GM19324 (cell line): ENCODE measurements around the gene HS3ST3B1.

Experiments used
- ATAC-seq: cut with Tn5 transposase; IDR thresholded peaks from one replicate; pipeline ENCODE4 v1.9.1; 2021; ENCODE audit warnings: mild to moderate bottlenecking, moderate library complexity; ENCODE audit not compliant: unreplicated experiment, low FRiP score

The HS3ST3B1 gene

GRCh38 chr17:14320098-14320497 lies 19.2 kb downstream of the HS3ST3B1 start:
- ATAC-seq = no peak

- no peak for ATAC-seq
These were observed 20.0 kb downstream of the HS3ST3B1 start for GRCh38 chr17:14320734-14321475.

DNA sequence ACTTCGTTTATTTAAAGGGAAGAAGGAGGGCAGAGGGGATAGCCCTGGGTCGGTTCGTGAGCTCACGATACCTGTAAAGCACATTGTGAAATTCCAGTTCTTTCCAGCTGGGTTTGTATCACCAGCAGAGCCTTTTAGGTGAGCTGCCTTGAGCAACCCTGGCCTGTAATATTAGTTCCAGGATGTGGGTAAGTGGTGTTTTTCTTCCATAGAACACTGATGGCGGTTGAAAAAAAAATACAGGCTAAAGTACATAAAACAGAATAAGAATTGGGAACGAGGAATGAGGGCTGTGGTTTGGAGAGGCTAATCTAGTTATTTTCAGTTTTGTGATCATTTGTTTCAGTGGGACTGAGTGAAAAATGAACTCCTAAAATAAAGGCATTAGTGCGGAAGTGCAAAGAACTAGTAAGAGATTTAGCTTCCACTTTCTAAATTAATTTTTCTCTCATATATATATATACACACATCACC lies 20.6 kb downstream of the HS3ST3B1 start:
- ATAC-seq = no peak

DNA sequence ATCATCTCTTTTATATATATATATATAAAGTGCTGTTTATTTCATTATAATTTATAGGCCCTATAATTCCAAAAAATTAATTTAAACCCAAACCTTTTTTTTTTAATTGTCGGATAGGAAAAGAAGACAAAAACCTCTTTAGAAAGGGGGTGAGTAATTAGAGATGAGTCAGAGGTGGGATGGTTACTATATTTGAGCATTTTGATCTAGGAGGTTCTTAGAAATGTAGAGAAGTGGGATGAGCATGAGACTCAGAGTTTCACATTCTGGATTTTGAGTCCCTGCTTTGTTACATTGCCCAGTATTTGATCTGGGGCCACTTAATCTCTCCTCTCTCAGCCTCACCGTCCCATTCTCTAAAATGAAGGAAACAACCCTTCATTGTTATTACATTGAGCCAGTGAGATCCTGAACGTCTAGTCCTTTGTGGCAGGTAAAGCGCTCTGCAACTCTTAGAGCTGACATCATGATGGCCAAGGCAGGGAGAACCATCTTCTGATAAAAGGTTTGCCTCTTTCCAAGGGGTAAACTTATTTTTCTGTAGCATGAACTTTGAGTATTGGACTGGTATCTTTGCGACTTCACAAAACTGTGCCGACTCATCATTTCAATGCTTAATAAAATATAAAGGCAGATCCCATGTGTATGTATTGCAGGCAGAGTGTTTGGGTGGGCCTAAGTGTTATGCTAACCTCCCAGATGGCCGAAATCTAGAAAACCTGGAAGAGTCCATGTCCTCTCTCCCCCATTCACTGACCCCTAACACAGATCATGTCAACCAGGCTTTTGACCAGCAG lies 21.3 kb downstream of the HS3ST3B1 start:
- ATAC-seq = no peak

- ATAC-seq = no peak
These were observed 22.7 kb downstream of the HS3ST3B1 start for GRCh38 chr17:14323522-14323981.

GRCh38 chr17:14325618-14326167 lies 24.8 kb downstream of the HS3ST3B1 start:
- no peak for ATAC-seq

DNA sequence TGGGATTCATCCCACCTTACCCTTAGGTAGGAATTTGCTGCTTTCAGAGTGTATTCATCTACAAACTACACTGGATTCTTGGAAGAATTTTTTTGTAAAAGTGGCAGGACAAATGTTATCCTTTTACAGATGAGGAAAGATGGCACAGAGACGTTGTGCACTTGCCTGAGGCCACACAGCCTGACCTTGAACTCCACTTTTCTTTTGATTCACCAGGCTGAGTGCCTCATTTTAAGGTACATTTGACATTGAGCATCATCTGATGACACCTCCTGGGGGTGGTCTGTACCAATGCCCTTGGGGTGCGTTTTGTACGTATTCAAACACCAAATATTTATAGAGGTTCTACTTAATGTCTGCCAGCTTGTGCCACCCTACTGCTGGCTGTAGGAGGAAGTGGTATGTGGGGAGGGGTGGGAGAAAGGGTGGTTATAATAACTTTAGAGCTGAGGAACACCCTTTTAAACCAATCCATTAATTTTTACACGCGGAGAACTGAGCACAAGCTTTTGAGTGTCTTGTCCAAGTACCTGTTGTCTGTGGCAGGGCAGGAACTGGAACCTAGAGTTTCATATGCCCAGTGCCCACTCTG lies 29.1 kb downstream of the HS3ST3B1 start:
- no peak for ATAC-seq

GRCh38 chr17:14330492-14330962 lies 29.6 kb downstream of the HS3ST3B1 start:
- no peak for ATAC-seq

- ATAC-seq = no peak
These were observed 30.5 kb downstream of the HS3ST3B1 start for GRCh38 chr17:14331225-14331981.

DNA sequence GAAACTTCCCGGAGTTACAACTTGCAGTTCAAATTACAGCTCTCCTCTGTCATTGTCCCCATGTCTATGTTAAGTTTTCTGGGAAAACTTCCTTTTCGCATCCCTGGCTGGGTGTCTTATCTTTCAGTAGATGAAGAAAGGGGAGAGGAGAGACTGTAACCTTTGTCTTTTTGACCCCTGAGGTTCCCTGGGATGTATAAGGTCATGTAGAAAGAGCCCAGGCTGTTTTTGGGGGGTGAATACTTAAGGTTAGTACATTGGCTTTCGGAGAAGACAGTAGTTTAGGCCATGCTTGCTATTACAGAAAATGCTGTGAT lies 31.1 kb downstream of the HS3ST3B1 start:
- ATAC-seq = no peak

GRCh38 chr17:14332331-14332730 lies 31.4 kb downstream of the HS3ST3B1 start:
- ATAC-seq = no peak

- no peak for ATAC-seq
These were observed 32.6 kb downstream of the HS3ST3B1 start for GRCh38 chr17:14333506-14333905.

- no peak for ATAC-seq
These were observed 33.5 kb downstream of the HS3ST3B1 start for GRCh38 chr17:14334276-14334840.

GRCh38 chr17:14334919-14335318 lies 34.0 kb downstream of the HS3ST3B1 start:
- no peak for ATAC-seq

- ATAC-seq = no peak
These were observed 35.5 kb downstream of the HS3ST3B1 start for GRCh38 chr17:14336418-14336817.

DNA sequence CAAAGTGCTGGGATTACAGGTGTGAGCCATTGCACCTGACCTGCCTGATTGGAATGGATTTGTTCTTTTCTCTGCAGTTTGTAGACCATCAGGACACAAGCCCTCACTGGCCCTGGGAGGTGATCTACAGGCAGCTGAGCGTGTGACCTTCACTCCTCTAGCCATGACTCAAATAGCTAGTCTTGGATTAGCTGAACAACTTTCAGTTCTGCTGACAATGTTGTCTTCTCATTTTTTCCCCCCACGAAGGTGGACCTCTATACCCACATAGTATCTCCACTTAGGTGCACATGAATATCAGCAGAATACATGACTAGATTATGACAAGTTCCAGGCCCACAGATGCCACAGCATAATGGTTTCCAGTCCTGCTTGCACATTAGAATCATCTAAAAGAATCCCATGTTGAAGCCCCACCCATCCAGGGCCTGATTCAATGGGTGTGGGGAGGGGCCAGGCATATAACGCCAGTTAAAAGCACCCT lies 36.8 kb downstream of the HS3ST3B1 start:
- ATAC-seq = no peak

- ATAC-seq = no peak
These were observed 40.2 kb downstream of the HS3ST3B1 start for GRCh38 chr17:14340857-14341754.

DNA sequence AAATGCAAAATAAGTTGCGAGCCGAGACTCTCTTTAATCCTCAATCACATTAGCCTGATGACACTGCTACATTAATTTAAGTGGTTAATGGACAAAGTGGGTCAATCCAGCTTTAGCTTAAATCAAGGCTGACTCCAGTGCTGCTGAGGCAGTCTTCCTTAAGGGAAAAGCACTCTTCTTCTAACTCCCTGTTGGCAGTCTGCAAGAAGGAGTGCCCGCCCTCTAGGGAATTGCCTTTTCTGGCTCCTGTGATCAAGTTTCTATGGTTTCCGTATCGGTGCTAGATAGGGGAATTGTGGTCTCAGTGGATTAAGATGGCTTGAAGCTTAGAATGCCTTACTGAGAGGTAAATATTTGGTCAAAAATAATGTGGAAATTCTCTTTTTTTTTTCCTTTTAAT lies 41.0 kb downstream of the HS3ST3B1 start:
- no peak for ATAC-seq

DNA sequence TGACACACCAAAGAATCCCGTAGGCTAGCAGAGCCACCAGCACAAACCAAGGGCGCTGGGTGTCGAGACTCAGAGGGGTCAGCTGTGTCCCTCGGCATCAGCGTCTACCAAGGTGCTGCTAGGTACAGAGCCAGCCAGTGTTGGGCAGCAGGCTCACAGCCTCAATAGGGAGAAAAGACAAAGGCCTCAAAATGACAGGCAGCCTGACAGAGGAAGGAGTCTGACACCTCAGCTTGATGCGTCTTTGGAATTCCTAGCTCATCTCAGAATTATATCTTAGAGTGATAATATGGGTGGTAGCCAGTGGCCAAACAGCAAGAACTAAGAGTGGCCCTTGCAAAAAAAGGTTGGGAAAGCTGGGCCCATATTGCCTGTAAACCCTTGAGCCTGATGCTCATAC lies 45.9 kb downstream of the HS3ST3B1 start:
- no peak for ATAC-seq
